ENCODE results near the gene TRUB2.

TRUB2 gene

GRCh38 chr9:128322404-128323211 is at the start of gene TRUB2, which contains the start of gene COQ4:
Gene TRUB2 (minus strand): TSS chr9:128322447. CDS start chr9:128322408, 39 bp downstream.
Gene COQ4 (plus strand): TSS chr9:128322839. CDS start chr9:128322859, 20 bp downstream.
- peak; percentile 93 for DNase-seq

GRCh38 chr9:128371630-128372117 is 49.4 kb upstream of the TRUB2 start:
- no peak for DNase-seq

- DNase-seq = peak; percentile 95
Observed at GRCh38 chr9:128370752-128371629, 48.7 kb upstream of the TRUB2 start, which contains the start of gene URM1. Gene URM1 (plus strand): TSS chr9:128371374. CDS start chr9:128371381, 7 bp downstream.

GRCh38 chr9:128370367-128370751 is 48.1 kb upstream of the TRUB2 start:
- no peak for DNase-seq

GRCh38 chr9:128369024-128369706 is 46.9 kb upstream of the TRUB2 start:
- DNase-seq = no peak

GRCh38 chr9:128365525-128365924 is 43.3 kb upstream of the TRUB2 start:
- no peak for DNase-seq

- no peak for DNase-seq
Observed at GRCh38 chr9:128362774-128363173, 40.5 kb upstream of the TRUB2 start.

GRCh38 chr9:128361986-128362646 is 39.9 kb upstream of the TRUB2 start:
- peak; percentile 66 for DNase-seq

GRCh38 chr9:128361296-128361985 is 39.2 kb upstream of the TRUB2 start:
- no peak for DNase-seq

- no peak for DNase-seq
Observed at GRCh38 chr9:128360826-128361225, 38.6 kb upstream of the TRUB2 start.

- DNase-seq = no peak
Observed at GRCh38 chr9:128358861-128359260, 36.6 kb upstream of the TRUB2 start.

- DNase-seq = no peak
Observed at GRCh38 chr9:128358090-128358489, 35.8 kb upstream of the TRUB2 start.

GRCh38 chr9:128355451-128355850 is 33.2 kb upstream of the TRUB2 start:
- no peak for DNase-seq

- no peak for DNase-seq
Observed at GRCh38 chr9:128349772-128350171, 27.5 kb upstream of the TRUB2 start.

GRCh38 chr9:128349125-128349524 is 26.9 kb upstream of the TRUB2 start:
- no peak for DNase-seq

GRCh38 chr9:128344931-128345605 is 22.8 kb upstream of the TRUB2 start:
- DNase-seq = no peak

GRCh38 chr9:128343855-128344254 is 21.6 kb upstream of the TRUB2 start:
- DNase-seq = no peak

- DNase-seq = no peak
Observed at GRCh38 chr9:128342971-128343680, 20.9 kb upstream of the TRUB2 start.

GRCh38 chr9:128341435-128341849 is 19.2 kb upstream of the TRUB2 start:
- peak; percentile 75 for DNase-seq

GRCh38 chr9:128340691-128341434 is 18.6 kb upstream of the TRUB2 start:
- no peak for DNase-seq

All from CD4-positive, alpha-beta T cell treated with Interleukin-4 for 4 hours (primary cell).